Measurements from ENCODE around the gene MGAT4A. TPM values are rescaled to one million over a fixed set of nuclear protein-coding genes. Genes with fewer than 3 reads are reported as not detected.

The MGAT4A gene
- total and polyA plus RNA-seq, 2 of the 8 experiments (the other 6 are each of a cell fraction or from before 2014, with no cell fraction given), result 1.4 to 7.7 TPM

- DNase-seq (ENCODE audit: low read depth in 1 of 2, low spot score in 2 of 2), result no peak
- no peak for FAIRE-seq
- no peak for TF ChIP-seq NANOG (IDR thresholded peaks at IDR 0.05; ENCODE audit: insufficient read depth, low read depth, low read length, poor library complexity, severe bottlenecking)
- no peak for TF ChIP-seq EP300 (IDR thresholded peaks at IDR 0.05; ENCODE audit: borderline replicate concordance in 1 of 2, low read depth in 2 of 2, low read length in 2 of 2)
- TF ChIP-seq POLR2AphosphoS5 (IDR thresholded peaks at IDR 0.05; ENCODE audit: low read depth, low read length), result no peak
- TF ChIP-seq CEBPB (IDR thresholded peaks at IDR 0.05; ENCODE audit: low read depth, low read length), result no peak
- no peak for TF ChIP-seq FOSL1 (IDR thresholded peaks at IDR 0.05; ENCODE audit: insufficient read depth, low read depth, low read length)
- TF ChIP-seq SIN3A (conservative IDR thresholded peaks at IDR 0.05 in 1 of 2, IDR thresholded peaks at IDR 0.05 in 1 of 2; ENCODE audit: low read depth in 1 of 2, low read length in 2 of 2), result no peak
Observed at GRCh38 chr2:98570356-98570755, 160.6 kb downstream of the MGAT4A start.

More at GRCh38 chr2:98570356-98570755, 160.6 kb downstream of the MGAT4A start:
- Histone ChIP-seq H3K4me2 (ENCODE audit: insufficient read depth in 1 of 2, low read depth in 2 of 2, low read length in 2 of 2) (no peak overlapping the region), H3K14ac (ENCODE audit: insufficient read length) (no peak overlapping the region), H2BK5ac (ENCODE audit: low read depth, low read length) (no peak overlapping the region), H4K91ac (replicated peaks; ENCODE audit: insufficient read length, low read length) (no peak overlapping the region), H3K4me1 (replicated peaks in 1 of 4; ENCODE audit: control insufficient read depth in 3 of 4, insufficient read depth in 4 of 4, low read length in 3 of 4) (no peaks in the 10 kb centered on the region), H3K4ac (replicated peaks; ENCODE audit: insufficient read length, low read depth, low read length) (no peak overlapping the region), H2BK120ac (replicated peaks; ENCODE audit: low read depth, low read length) (no peak overlapping the region), H2BK20ac (ENCODE audit: low read length) (no peak overlapping the region), H2AK5ac (ENCODE audit: low read depth, low read length) (no peak overlapping the region), H4K8ac (ENCODE audit: extremely low read depth, insufficient read depth, low read length) (peak overlapping the region; percentile 72; the same call in 1 of the 2 replicates), H3K27ac (ENCODE audit: low read depth, low read length) (no peak overlapping the region), H3K23me2 (ENCODE audit: low read depth, low read length) (no peaks in the 10 kb centered on the region), H2BK15ac (ENCODE audit: low read length) (no peak overlapping the region), H4K20me1 (replicated peaks in 1 of 2; ENCODE audit: control insufficient read depth in 1 of 2, insufficient read depth in 2 of 2, low read length in 2 of 2) (peaks cover 0 to 7% of the 10 kb centered on the region in 2 experiments), H2AFZ (ENCODE audit: low read length) (no peak overlapping the region), H3K56ac (replicated peaks; ENCODE audit: insufficient read length, low read depth, low read length) (no peak overlapping the region), H3K18ac (ENCODE audit: extremely low read depth, low read length) (no peak overlapping the region), H3K79me1 (ENCODE audit: low read depth, low read length) (no peaks in the 10 kb centered on the region), H3K23ac (ENCODE audit: insufficient read length) (no peak overlapping the region), H4K5ac (ENCODE audit: insufficient read length, low read depth, low read length) (no peak overlapping the region), H3K4me3 (ENCODE audit: extremely low read depth in 1 of 4, insufficient read depth in 2 of 4, low read depth in 3 of 4, low read length in 4 of 4) (no peak overlapping the region), H2BK12ac (ENCODE audit: low read depth, low read length) (no peak overlapping the region), H3K27me3 (replicated peaks in 1 of 4; ENCODE audit: control insufficient read depth in 3 of 4, extremely low read depth in 1 of 4, insufficient read depth in 3 of 4, low read length in 3 of 4) (no peaks in the 10 kb centered on the region), H3K9ac (replicated peaks in 1 of 4; ENCODE audit: extremely low read depth in 1 of 4, low read depth in 3 of 4, low read length in 3 of 4) (no peak overlapping the region), H3K9me3 (ENCODE audit: insufficient read depth in 2 of 2, low read depth in 1 of 2, low read length in 1 of 2) (no peaks in the 10 kb centered on the region), H3K36me3 (ENCODE audit: control insufficient read depth in 2 of 4, insufficient read depth in 4 of 4, low read length in 3 of 4) (peaks cover 8 to 26% (median 16%) of the 10 kb centered on the region in 4 experiments; a peak in 6 of 8 replicates), H3K79me2 (ENCODE audit: control insufficient read depth in 1 of 2, insufficient read depth in 2 of 2, low read length in 2 of 2) (no peaks in the 10 kb centered on the region)
- ChIA-PET CTCF (ENCODE audit: partially characterized antibody) (interaction anchor here (0.7 to 3.3 kb wide), 8 partner anchors 10 to 118 kb away, joined by 3 to 10 read pairs (median 5); no protein-coding TSS in a partner anchor), POLR2A (ENCODE audit: partially characterized antibody) (no interaction called here)
- WGBS, 2 experiments (ENCODE audit: extremely low coverage in 1 of 2, insufficient coverage in 1 of 2, insufficient read length in 1 of 2, insufficient replicate concordance in 2 of 2, low coverage in 1 of 2, low lambda C conversion rate in 2 of 2, missing lambda C conversion rate in 1 of 2), result 94% methylated on average over 5 of the region's 5 CpGs; no CpG with 5 or more reads in 1 of the 2 experiments

All from H1 (cell line).